Liver (tissue), 3 donors: ENCODE results near the gene RCBTB1.

Experiments
- CTCF ChIP-seq: fragments of 150-350 bp; IDR thresholded peaks from 2 replicates; pipeline ENCODE4 v1.5.1; 2017; ENCODE audit warnings: improper control_type of control experiment, low read depth, low read length; ENCODE audit not compliant: missing input control
- JUND ChIP-seq, 2 donors: IDR thresholded peaks; 2 replicates each; pipeline ENCODE4 v1.6.1; 2016; ENCODE audit warnings: antibody characterized with exemption in 2 of 2
- RAD21 ChIP-seq, 2 donors: IDR thresholded peaks; 2 replicates each; pipeline ENCODE4 v1.6.1; 2016; ENCODE audit warnings: antibody characterized with exemption in 2 of 2, mild to moderate bottlenecking in 2 of 2
- REST ChIP-seq: IDR thresholded peaks from 2 replicates; pipeline ENCODE4 v1.6.1; 2016; ENCODE audit warnings: antibody characterized with exemption, mild to moderate bottlenecking
- SP1 ChIP-seq: IDR thresholded peaks from 2 replicates; pipeline ENCODE4 v1.6.1; 2018; ENCODE audit warnings: antibody characterized with exemption, mild to moderate bottlenecking
- TAF1 ChIP-seq: conservative IDR thresholded peaks from 2 replicates; pipeline ENCODE4 v1.6.1; 2016; ENCODE audit warnings: antibody characterized with exemption, mild to moderate bottlenecking
- YY1 ChIP-seq: IDR thresholded peaks from 2 replicates; pipeline ENCODE4 v1.6.1; 2016; ENCODE audit warnings: antibody characterized with exemption, mild to moderate bottlenecking
- TF ChIP-seq, protein P1 (sequence below): IDR thresholded peaks from 2 replicates; pipeline ENCODE4 v1.6.1; 2016; ENCODE audit warnings: antibody characterized with exemption
- donor health status: healthy.
- donor health status: healthy.

DNA sequence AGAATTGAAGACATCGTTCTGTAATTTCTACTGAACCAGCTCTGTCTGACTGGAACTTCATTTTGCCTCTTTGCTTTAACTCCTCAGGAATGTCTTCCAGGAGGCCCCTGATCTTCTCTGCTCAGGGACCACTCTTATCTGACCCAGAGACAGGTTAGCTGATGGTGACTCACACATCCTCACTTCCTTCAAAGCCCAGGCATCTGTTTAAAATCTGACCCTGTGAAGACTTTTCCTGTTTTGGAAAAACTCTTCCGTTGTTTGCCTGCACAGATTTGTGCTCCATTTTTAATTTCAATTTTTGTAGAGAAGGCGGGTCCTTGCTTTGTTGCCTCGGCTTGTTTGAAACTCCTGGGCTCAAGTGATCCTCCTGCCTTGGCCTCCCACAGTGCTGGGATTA is 44.6 kb upstream of the RCBTB1 start:
- TF ChIP-seq CTCF (no peak), RAD21 (IDR thresholded peaks at IDR 0.05) (no peak), REST (no peak), YY1 (no peak), TAF1 (no peak), SP1 (no peak), JUND (IDR thresholded peaks at IDR 0.05) (no peak)
- TF ChIP-seq, protein P1, sequence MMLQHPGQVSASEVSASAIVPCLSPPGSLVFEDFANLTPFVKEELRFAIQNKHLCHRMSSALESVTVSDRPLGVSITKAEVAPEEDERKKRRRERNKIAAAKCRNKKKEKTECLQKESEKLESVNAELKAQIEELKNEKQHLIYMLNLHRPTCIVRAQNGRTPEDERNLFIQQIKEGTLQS: no peak
